ENCODE measurements around the gene MIDN. TPM values are rescaled to one million over a fixed set of nuclear protein-coding genes. Genes with fewer than 3 reads are reported as not detected.

Gene MIDN
- total and polyA plus RNA-seq, 2 donors (not counting 3 experiments of a cell fraction or from before 2014, with no cell fraction given) = 20.0 to 85.9 TPM

DNA sequence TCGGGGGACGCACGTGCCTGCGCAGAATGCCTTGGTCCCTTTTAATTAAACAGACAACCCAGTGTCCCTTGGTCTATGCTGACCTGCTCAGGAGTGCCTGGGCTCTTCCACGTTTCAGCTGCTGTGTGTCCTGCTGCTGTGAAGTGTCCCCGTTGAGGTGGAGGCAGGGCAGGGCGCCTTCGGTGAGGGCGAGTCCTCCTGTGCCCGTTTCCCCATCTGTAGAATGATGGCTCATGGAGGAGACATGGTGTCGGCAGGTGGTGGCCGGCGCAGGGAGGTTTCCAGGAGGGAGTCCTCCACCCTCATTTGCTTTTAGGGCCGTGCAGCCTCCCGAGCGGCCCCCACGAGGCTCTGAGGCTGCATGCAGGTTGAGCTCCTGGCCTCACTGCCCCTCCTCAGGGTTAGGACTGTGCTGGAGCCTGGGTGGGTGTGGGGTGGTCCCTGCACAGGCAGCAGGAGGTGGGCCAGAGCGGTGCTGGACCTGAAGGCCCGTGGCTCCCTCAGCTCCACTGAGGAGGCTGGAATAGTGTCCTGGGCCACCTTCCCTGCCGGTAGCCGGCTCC, 34.0 kb upstream of the MIDN start:
- dilution Hi-C loops (cut with MboI; ENCODE audit: extremely low pct_ligation_motif_present, low sequenced_read_pairs) (no loop called here), intact Hi-C loops (cut with micrococcal nuclease) (no loop called here)
- ChIA-PET CTCF (interaction anchor here (0.6 to 2.6 kb wide), 11 partner anchors 9 to 157 kb away, joined by 3 to 14 read pairs (median 5); partner anchors contain the start of genes ATP5F1D and GPX4), POLR2A (interaction anchor here (0.6 to 1.3 kb wide), 3 partner anchors 55 to 111 kb away, joined by 3 to 10 read pairs (median 3); partner anchors contain the start of genes CIRBP and GPX4)
- Histone ChIP-seq H3K27me3 (ENCODE audit: control insufficient read depth in 2 of 2, insufficient read depth in 2 of 2, low read length in 2 of 2) (no peaks in the 10 kb centered on the region), H3K4me2 (ENCODE audit: insufficient read depth, low read length) (peak overlapping the region; percentile 44), H3K27ac (ENCODE audit: insufficient read depth, low read depth, low read length) (peak overlapping the region; percentile 48), H3K9ac (replicated peaks; ENCODE audit: extremely low read depth, insufficient read depth, low read length) (peak overlapping the region; percentile 14), H3K4me1 (ENCODE audit: control insufficient read depth, extremely low read depth, insufficient read depth, low read length) (peaks cover 28% of the 10 kb centered on the region), H3K4me3 (replicated peaks in 1 of 3; ENCODE audit: insufficient read depth in 1 of 3, low read depth in 1 of 3, low read length in 3 of 3) (no peak overlapping the region), H2AFZ (ENCODE audit: low read depth, low read length) (no peak overlapping the region), H3K9me1 (replicated peaks; ENCODE audit: control insufficient read depth, extremely low read depth, insufficient read depth, low read length) (no peaks in the 10 kb centered on the region), H4K20me1 (replicated peaks; ENCODE audit: control insufficient read depth, extremely low read depth, insufficient read depth, low read length) (no peaks in the 10 kb centered on the region), H3K79me2 (ENCODE audit: control insufficient read depth, insufficient read depth, low read length) (peaks cover 80% of the 10 kb centered on the region), H3K36me3 (ENCODE audit: control insufficient read depth in 2 of 2, extremely low read depth in 1 of 2, insufficient read depth in 2 of 2, low read length in 2 of 2) (peaks cover 0 to 4% of the 10 kb centered on the region in 2 experiments), H3K9me3 (replicated peaks; ENCODE audit: control insufficient read depth, insufficient read depth, low read length) (no peaks in the 10 kb centered on the region)
- FAIRE-seq = no peak
- DNase-seq (ENCODE audit: low read depth, low spot score) = no peak
- TSS peak; percentile 34 for BruUV-seq (replicated peaks)
- TF ChIP-seq, protein P1, sequence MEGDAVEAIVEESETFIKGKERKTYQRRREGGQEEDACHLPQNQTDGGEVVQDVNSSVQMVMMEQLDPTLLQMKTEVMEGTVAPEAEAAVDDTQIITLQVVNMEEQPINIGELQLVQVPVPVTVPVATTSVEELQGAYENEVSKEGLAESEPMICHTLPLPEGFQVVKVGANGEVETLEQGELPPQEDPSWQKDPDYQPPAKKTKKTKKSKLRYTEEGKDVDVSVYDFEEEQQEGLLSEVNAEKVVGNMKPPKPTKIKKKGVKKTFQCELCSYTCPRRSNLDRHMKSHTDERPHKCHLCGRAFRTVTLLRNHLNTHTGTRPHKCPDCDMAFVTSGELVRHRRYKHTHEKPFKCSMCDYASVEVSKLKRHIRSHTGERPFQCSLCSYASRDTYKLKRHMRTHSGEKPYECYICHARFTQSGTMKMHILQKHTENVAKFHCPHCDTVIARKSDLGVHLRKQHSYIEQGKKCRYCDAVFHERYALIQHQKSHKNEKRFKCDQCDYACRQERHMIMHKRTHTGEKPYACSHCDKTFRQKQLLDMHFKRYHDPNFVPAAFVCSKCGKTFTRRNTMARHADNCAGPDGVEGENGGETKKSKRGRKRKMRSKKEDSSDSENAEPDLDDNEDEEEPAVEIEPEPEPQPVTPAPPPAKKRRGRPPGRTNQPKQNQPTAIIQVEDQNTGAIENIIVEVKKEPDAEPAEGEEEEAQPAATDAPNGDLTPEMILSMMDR (IDR thresholded peaks at IDR 0.05; ENCODE audit: extremely low read depth in 1 of 2, insufficient read depth in 1 of 2, low read depth in 1 of 2, low read length in 2 of 2) = no peak
- TF ChIP-seq, protein P2, sequence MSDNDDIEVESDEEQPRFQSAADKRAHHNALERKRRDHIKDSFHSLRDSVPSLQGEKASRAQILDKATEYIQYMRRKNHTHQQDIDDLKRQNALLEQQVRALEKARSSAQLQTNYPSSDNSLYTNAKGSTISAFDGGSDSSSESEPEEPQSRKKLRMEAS (IDR thresholded peaks at IDR 0.05; ENCODE audit: insufficient read depth, insufficient read length) = peak; percentile 14

Measured in endothelial cell of umbilical vein (primary cell).